ENCODE data around the gene PCDHGA4.
"Not testable (repeated sequence)": the region's sequence is repeated elsewhere in the genome, so short reads cannot be mapped to it uniquely, and the experiment has no call there.

PCDHGA4 gene

GRCh38 chr5:141382469-141383294, 27.9 kb downstream of the PCDHGA4 start, which contains the start of gene PCDHGA7:
TSS of gene PCDHGA7 (plus strand) at chr5:141382742. CDS start at chr5:141382900, 158 bp downstream.
- Histone ChIP-seq H3K4me1 (ENCODE audit: insufficient read depth, low read length) (no peaks in the 10 kb centered on the region), H3K9me3 (ENCODE audit: low read length) (peaks cover 16% of the 10 kb centered on the region), H3K27me3 (ENCODE audit: insufficient read depth, low read length) (no peaks in the 10 kb centered on the region), H3K4me3 (ENCODE audit: low read length) (no peak within 1 kb of the TSS), H3K36me3 (ENCODE audit: insufficient read depth, low read length) (no peaks in the 10 kb centered on the region), H2AFZ (ENCODE audit: low read depth, low read length) (no peak within 1 kb of the TSS)

- no peak overlapping the region for H3K4me3 ChIP-seq (ENCODE audit: low read length)
- H3K4me1 ChIP-seq (ENCODE audit: insufficient read depth, low read length): no peaks in the 10 kb centered on the region
- no peaks in the 10 kb centered on the region for H3K27me3 ChIP-seq (ENCODE audit: insufficient read depth, low read length)
- peaks cover 17% of the 10 kb centered on the region for H3K9me3 ChIP-seq (ENCODE audit: low read length)
- H3K36me3 ChIP-seq (ENCODE audit: insufficient read depth, low read length): no peaks in the 10 kb centered on the region
- no peak overlapping the region for H2AFZ ChIP-seq (ENCODE audit: low read depth, low read length)
Observed at GRCh38 chr5:141383345-141383744, 28.5 kb downstream of the PCDHGA4 start.

- H3K4me3 ChIP-seq (ENCODE audit: low read length): no peak overlapping the region
Observed at GRCh38 chr5:141384471-141385267, 29.8 kb downstream of the PCDHGA4 start.

GRCh38 chr5:141387557-141388311, 32.9 kb downstream of the PCDHGA4 start, which contains the start of gene PCDHGB4:
TSS of gene PCDHGB4 (plus strand) at chr5:141387698. CDS start at chr5:141387885, 187 bp downstream.
- H2AFZ ChIP-seq (ENCODE audit: low read depth, low read length); H3K4me1 ChIP-seq (ENCODE audit: insufficient read depth, low read length); H3K27me3 ChIP-seq (ENCODE audit: insufficient read depth, low read length); H3K36me3 ChIP-seq (ENCODE audit: insufficient read depth, low read length): not testable (repeated sequence)
- H3K4me3 ChIP-seq (ENCODE audit: low read length): peak within 1 kb of the TSS; percentile 48
- peaks cover 37% of the 10 kb centered on the region for H3K9me3 ChIP-seq (ENCODE audit: low read length)

More at GRCh38 chr5:141384471-141385267, 29.8 kb downstream of the PCDHGA4 start:
- Histone ChIP-seq H3K9me3 (ENCODE audit: low read length) (peaks cover 28% of the 10 kb centered on the region), H3K36me3 (ENCODE audit: insufficient read depth, low read length) (no peaks in the 10 kb centered on the region), H3K4me1 (ENCODE audit: insufficient read depth, low read length) (no peaks in the 10 kb centered on the region), H2AFZ (ENCODE audit: low read depth, low read length) (no peak overlapping the region), H3K27me3 (ENCODE audit: insufficient read depth, low read length) (no peaks in the 10 kb centered on the region)

- peaks cover 39% of the 10 kb centered on the region for H3K9me3 ChIP-seq (ENCODE audit: low read length)
- H3K4me3 ChIP-seq (ENCODE audit: low read length): no peak overlapping the region
Observed at GRCh38 chr5:141388661-141389060, 33.8 kb downstream of the PCDHGA4 start.

GRCh38 chr5:141389153-141390042, 34.6 kb downstream of the PCDHGA4 start:
- Histone ChIP-seq H3K9me3 (ENCODE audit: low read length) (peaks cover 43% of the 10 kb centered on the region), H3K4me1 (ENCODE audit: insufficient read depth, low read length) (no peaks in the 10 kb centered on the region), H3K27me3 (ENCODE audit: insufficient read depth, low read length) (no peaks in the 10 kb centered on the region), H3K36me3 (ENCODE audit: insufficient read depth, low read length) (peaks cover 10% of the 10 kb centered on the region), H2AFZ (ENCODE audit: low read depth, low read length) (no peak overlapping the region), H3K4me3 (ENCODE audit: low read length) (no peak overlapping the region)

More at GRCh38 chr5:141388661-141389060, 33.8 kb downstream of the PCDHGA4 start:
- peaks cover 9% of the 10 kb centered on the region for H3K36me3 ChIP-seq (ENCODE audit: insufficient read depth, low read length)
- H2AFZ ChIP-seq (ENCODE audit: low read depth, low read length): no peak overlapping the region
- H3K27me3 ChIP-seq (ENCODE audit: insufficient read depth, low read length): no peaks in the 10 kb centered on the region
- no peaks in the 10 kb centered on the region for H3K4me1 ChIP-seq (ENCODE audit: insufficient read depth, low read length)

GRCh38 chr5:141392429-141393198, 37.8 kb downstream of the PCDHGA4 start, which contains the start of gene PCDHGA8:
TSS of gene PCDHGA8 (plus strand) at chr5:141392633. CDS start at chr5:141392814, 181 bp downstream.
- no peak within 1 kb of the TSS for H2AFZ ChIP-seq (ENCODE audit: low read depth, low read length)
- H3K9me3 ChIP-seq (ENCODE audit: low read length): peaks cover 44% of the 10 kb centered on the region
- no peaks in the 10 kb centered on the region for H3K27me3 ChIP-seq (ENCODE audit: insufficient read depth, low read length)
- no peaks in the 10 kb centered on the region for H3K4me1 ChIP-seq (ENCODE audit: insufficient read depth, low read length)
- peaks cover 10% of the 10 kb centered on the region for H3K36me3 ChIP-seq (ENCODE audit: insufficient read depth, low read length)
- H3K4me3 ChIP-seq (ENCODE audit: low read length): no peak within 1 kb of the TSS

- H3K27me3 ChIP-seq (ENCODE audit: insufficient read depth, low read length): no peaks in the 10 kb centered on the region
- H2AFZ ChIP-seq (ENCODE audit: low read depth, low read length): no peak overlapping the region
- H3K4me3 ChIP-seq (ENCODE audit: low read length): no peak overlapping the region
- no peaks in the 10 kb centered on the region for H3K4me1 ChIP-seq (ENCODE audit: insufficient read depth, low read length)
- peaks cover 10% of the 10 kb centered on the region for H3K36me3 ChIP-seq (ENCODE audit: insufficient read depth, low read length)
- H3K9me3 ChIP-seq (ENCODE audit: low read length): peaks cover 43% of the 10 kb centered on the region
Observed at GRCh38 chr5:141393267-141393666, 38.4 kb downstream of the PCDHGA4 start.

- not testable (repeated sequence) for H3K27me3 ChIP-seq (ENCODE audit: insufficient read depth, low read length); H2AFZ ChIP-seq (ENCODE audit: low read depth, low read length); H3K36me3 ChIP-seq (ENCODE audit: insufficient read depth, low read length); H3K4me3 ChIP-seq (ENCODE audit: low read length); H3K4me1 ChIP-seq (ENCODE audit: insufficient read depth, low read length)
- H3K9me3 ChIP-seq (ENCODE audit: low read length): peaks cover 39% of the 10 kb centered on the region
Observed at GRCh38 chr5:141394401-141395187, 39.8 kb downstream of the PCDHGA4 start.

GRCh38 chr5:141397756-141398551, 43.1 kb downstream of the PCDHGA4 start, which contains the start of gene PCDHGB5:
TSS of gene PCDHGB5 (plus strand) at chr5:141397947. CDS start at chr5:141398128, 181 bp downstream.
- H3K4me1 ChIP-seq (ENCODE audit: insufficient read depth, low read length); H3K36me3 ChIP-seq (ENCODE audit: insufficient read depth, low read length); H3K4me3 ChIP-seq (ENCODE audit: low read length); H3K27me3 ChIP-seq (ENCODE audit: insufficient read depth, low read length); H2AFZ ChIP-seq (ENCODE audit: low read depth, low read length): not testable (repeated sequence)
- H3K9me3 ChIP-seq (ENCODE audit: low read length): peaks cover 34% of the 10 kb centered on the region

All from neuron (in vitro differentiated cells).